Psoas muscle (tissue), 8 donors: Measurements from ENCODE around the gene SPAG16. TPM values are rescaled to one million over a fixed set of nuclear protein-coding genes. Genes with fewer than 3 reads are reported as not detected.

Experiments used
- ATAC-seq, 4 donors: fragments of 200-7000 bp; cut with Tn5 transposase; one replicate each; pipeline ENCODE4 v1.9.1; 2020; ENCODE audit warnings: moderate library complexity in 3 of 4, mild to moderate bottlenecking in 2 of 4
- DNase-seq, 2 donors: peaks; one replicate each; pipeline ENCODE4 v3.0.0-alpha.2; 2020
- H3K27ac ChIP-seq: fragments of 200-600 bp; one replicate; pipeline ENCODE4 v1.8.0; 2022
- H3K27me3 ChIP-seq, 3 donors: fragments of 200-600 bp in 1 of 3; one replicate each; pipeline versions ENCODE4 v1.6.1 to v1.8.0; 2013 to 2022; ENCODE audit warnings: low read length in 2 of 3, mild to moderate bottlenecking in 2 of 3, moderate library complexity in 1 of 3; ENCODE audit not compliant: insufficient read depth in 3 of 3
- H3K36me3 ChIP-seq, 2 donors: fragments of 200-600 bp in 1 of 2; one replicate each; pipeline versions ENCODE4 v1.6.1 to v1.8.0; 2013 to 2022; ENCODE audit warnings: low read depth in 1 of 2, mild to moderate bottlenecking in 1 of 2, moderate library complexity in 1 of 2; ENCODE audit not compliant: insufficient read depth in 1 of 2
- H3K4me1 ChIP-seq: fragments of 200-600 bp; one replicate; pipeline ENCODE4 v1.8.0; 2022
- H3K4me3 ChIP-seq: fragments of 200-600 bp; one replicate; pipeline ENCODE4 v1.8.0; 2022; ENCODE audit warnings: mild to moderate bottlenecking
- H3K9me3 ChIP-seq: fragments of 200-600 bp; one replicate; pipeline ENCODE4 v1.8.0; 2022
- WGBS, 3 donors: extraction: QIAGEN DNeasy Blood & Tissue Kit; methylation state at CpG; one replicate each; pipeline versions ENCODE4 v1.1.6 to v1.1.7; 2013; 5-methylcytosine and 5-hydroxymethylcytosine counted together
- intact Hi-C, 2 donors: fragments of 100-400 bp; cut with DNase I; formaldehyde crosslinking; loops; one replicate each; pipeline versions ENCODE4 v1.11.0 to v1.14.2; 2022
- polyA plus RNA-seq, 3 donors: library from polyadenylated mRNA; stranded (reverse); fragments of 200-250 nt; gene quantifications; one replicate each; pipeline ENCODE4 v1.2.3, GENCODE V29; 2013
- total RNA-seq, 4 donors: library from RNA; stranded (reverse); fragmentation: NEBNext Ultra II Directional in 2 of 4; extraction: Animal tissue kit (Norgen Biotek cat#: 25700) in 2 of 4; gene quantifications; one replicate each; pipeline versions ENCODE4 v1.2.1 to v1.2.4, GENCODE V29; 2021 to 2023
- TF ChIP-seq, protein P1 (sequence below): fragments of 200-600 bp; IDR thresholded peaks from one replicate; pipeline ENCODE4 v1.8.0; 2022; ENCODE audit warnings: antibody characterized with exemption
- donor health status: healthy with polysubstance abuse.
- donor health status: DM: no; HTN: no; CAD: no; lungs with moderate emphysema.
- donor health status: Bipolar disorder and iron deficiency.
- donor health status: healthy.
- donor health status: DM: yes; HTN: yes; CAD: no.
- donor health status: DM: no; HTN: no; CAD: no.
- donor health status: DM: no; HTN: no; CAD: no.
- donor health status: DM: yes; HTN: yes; CAD: no.

SPAG16 gene
- total and polyA plus RNA-seq, 7 donors = 1.6 to 8.7 (median 4.3) TPM

GRCh38 chr2:214064471-214064870, 780.2 kb downstream of the SPAG16 start:
- Histone ChIP-seq H3K27me3 (no peaks in the 10 kb centered on the region), H3K9me3 (no peaks in the 10 kb centered on the region), H3K36me3 (no peaks in the 10 kb centered on the region), H3K4me1 (no peaks in the 10 kb centered on the region), H3K4me3 (no peak overlapping the region), H3K27ac (no peak overlapping the region)
- intact Hi-C loops = no loop called here
- TF ChIP-seq, protein P1, sequence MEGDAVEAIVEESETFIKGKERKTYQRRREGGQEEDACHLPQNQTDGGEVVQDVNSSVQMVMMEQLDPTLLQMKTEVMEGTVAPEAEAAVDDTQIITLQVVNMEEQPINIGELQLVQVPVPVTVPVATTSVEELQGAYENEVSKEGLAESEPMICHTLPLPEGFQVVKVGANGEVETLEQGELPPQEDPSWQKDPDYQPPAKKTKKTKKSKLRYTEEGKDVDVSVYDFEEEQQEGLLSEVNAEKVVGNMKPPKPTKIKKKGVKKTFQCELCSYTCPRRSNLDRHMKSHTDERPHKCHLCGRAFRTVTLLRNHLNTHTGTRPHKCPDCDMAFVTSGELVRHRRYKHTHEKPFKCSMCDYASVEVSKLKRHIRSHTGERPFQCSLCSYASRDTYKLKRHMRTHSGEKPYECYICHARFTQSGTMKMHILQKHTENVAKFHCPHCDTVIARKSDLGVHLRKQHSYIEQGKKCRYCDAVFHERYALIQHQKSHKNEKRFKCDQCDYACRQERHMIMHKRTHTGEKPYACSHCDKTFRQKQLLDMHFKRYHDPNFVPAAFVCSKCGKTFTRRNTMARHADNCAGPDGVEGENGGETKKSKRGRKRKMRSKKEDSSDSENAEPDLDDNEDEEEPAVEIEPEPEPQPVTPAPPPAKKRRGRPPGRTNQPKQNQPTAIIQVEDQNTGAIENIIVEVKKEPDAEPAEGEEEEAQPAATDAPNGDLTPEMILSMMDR = no peak
- ATAC-seq (no peak), DNase-seq (no peak)
- WGBS, 3 donors = 80 to 94% (median 88%) methylated on average over 2 of the region's 2 CpGs

GRCh38 chr2:214066862-214067261, 782.6 kb downstream of the SPAG16 start:
- no peaks in the 10 kb centered on the region for H3K4me1 ChIP-seq
- WGBS, 3 donors = 37 to 49% (median 43%) methylated on average over 2 of the region's 2 CpGs
- intact Hi-C loops = no loop called here
- H3K9me3 ChIP-seq = no peaks in the 10 kb centered on the region
- no peaks in the 10 kb centered on the region for H3K27me3 ChIP-seq
- no peak for DNase-seq
- TF ChIP-seq, protein P1 = no peak
- H3K4me3 ChIP-seq = no peak overlapping the region
- no peak for ATAC-seq
- no peak overlapping the region for H3K27ac ChIP-seq
- no peaks in the 10 kb centered on the region for H3K36me3 ChIP-seq

DNA sequence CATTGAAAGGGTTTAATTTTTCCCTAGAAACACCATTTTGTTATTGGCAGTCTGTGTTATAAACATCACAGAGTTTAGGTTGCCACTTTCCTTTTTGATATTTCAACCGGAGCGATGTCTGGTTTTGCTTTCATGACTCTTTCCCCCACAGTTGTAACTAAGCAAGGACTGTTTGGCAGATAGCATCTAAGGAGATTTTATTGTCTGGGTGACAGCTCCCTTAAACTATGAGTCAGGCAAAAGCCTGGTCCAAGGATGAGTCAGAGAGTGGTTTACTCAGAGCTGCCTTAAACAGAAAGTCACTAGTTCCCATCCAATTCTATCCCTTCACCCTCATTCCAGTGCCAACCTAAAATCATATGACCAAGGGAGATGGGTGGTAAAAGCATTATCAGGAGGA, 785.0 kb downstream of the SPAG16 start:
- WGBS, 3 donors = 16 to 44% (median 20%) methylated on average over 2 of the region's 2 CpGs
- DNase-seq (no peak), ATAC-seq (peak; percentile 68 to 93 (median 86))
- Histone ChIP-seq H3K36me3 (no peaks in the 10 kb centered on the region), H3K27me3 (no peaks in the 10 kb centered on the region), H3K4me1 (no peaks in the 10 kb centered on the region), H3K27ac (no peak overlapping the region), H3K4me3 (no peak overlapping the region), H3K9me3 (no peaks in the 10 kb centered on the region)
- TF ChIP-seq, protein P1 = no peak
- intact Hi-C loops = no loop called here

- no peak for DNase-seq
- TF ChIP-seq, protein P1 = no peak
- no peaks in the 10 kb centered on the region for H3K4me1 ChIP-seq
- H3K36me3 ChIP-seq = no peaks in the 10 kb centered on the region
- intact Hi-C loops = no loop called here
- H3K4me3 ChIP-seq = no peak overlapping the region
- no peaks in the 10 kb centered on the region for H3K27me3 ChIP-seq
- ATAC-seq = no peak
- no peaks in the 10 kb centered on the region for H3K9me3 ChIP-seq
- no peak overlapping the region for H3K27ac ChIP-seq
- 68 to 81% (median 79%) methylated on average over 6 of the region's 6 CpGs for WGBS, 3 donors
Measured at GRCh38 chr2:214075456-214075855, 791.2 kb downstream of the SPAG16 start.

GRCh38 chr2:214076527-214076926, 792.3 kb downstream of the SPAG16 start:
- Histone ChIP-seq H3K27me3 (no peaks in the 10 kb centered on the region), H3K4me1 (no peaks in the 10 kb centered on the region), H3K4me3 (no peak overlapping the region), H3K9me3 (no peaks in the 10 kb centered on the region), H3K36me3 (no peaks in the 10 kb centered on the region), H3K27ac (no peak overlapping the region)
- intact Hi-C loops = no loop called here
- no peak for DNase-seq
- WGBS, 3 donors = 57 to 69% (median 59%) methylated on average over 1 of the region's 1 CpG
- ATAC-seq = no peak
- TF ChIP-seq, protein P1 = no peak
